HT1080 (cell line): ENCODE data around the gene WDR55. TPM values are rescaled to one million over a fixed set of nuclear protein-coding genes. Genes with fewer than 3 reads are reported as not detected.
"Not testable (repeated sequence)": the region's sequence is repeated elsewhere in the genome, so short reads cannot be mapped to it uniquely, and the experiment has no call there.

ENCODE experiments used
- DNase-seq: peaks from one replicate; pipeline ENCODE4 v3.0.0-alpha.2; 2015; ENCODE audit warnings: low read depth
- total RNA-seq: library from RNA; depleted of rRNA; stranded (reverse); fragments of >200 nt; shearing (Covaris generic); gene quantifications from 2 replicates; pipeline ENCODE4 v1.2.3, GENCODE V29; 2014

WDR55 gene
- total RNA-seq, 1 experiment from 2014 or later = 41.4 TPM

DNA sequence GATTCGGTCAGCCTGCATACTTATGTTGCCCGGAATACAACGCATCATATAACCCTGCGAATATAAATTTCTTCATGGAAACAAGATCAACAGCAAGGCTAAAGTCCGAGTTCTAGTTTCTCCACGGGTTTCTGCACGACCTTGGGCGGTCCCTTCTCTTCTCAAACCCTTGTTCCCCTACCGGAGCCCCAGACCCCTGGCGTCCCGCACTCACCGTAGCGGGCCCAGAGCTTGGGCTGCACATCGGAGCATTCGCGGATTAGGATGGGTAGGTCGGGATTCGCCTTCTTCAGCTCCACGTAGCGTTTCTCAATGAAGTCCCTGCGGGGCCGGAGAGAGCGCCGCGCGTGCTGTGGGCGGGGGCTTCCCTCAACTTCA lies 17.7 kb upstream of the WDR55 start:
- DNase-seq = no peak

DNA sequence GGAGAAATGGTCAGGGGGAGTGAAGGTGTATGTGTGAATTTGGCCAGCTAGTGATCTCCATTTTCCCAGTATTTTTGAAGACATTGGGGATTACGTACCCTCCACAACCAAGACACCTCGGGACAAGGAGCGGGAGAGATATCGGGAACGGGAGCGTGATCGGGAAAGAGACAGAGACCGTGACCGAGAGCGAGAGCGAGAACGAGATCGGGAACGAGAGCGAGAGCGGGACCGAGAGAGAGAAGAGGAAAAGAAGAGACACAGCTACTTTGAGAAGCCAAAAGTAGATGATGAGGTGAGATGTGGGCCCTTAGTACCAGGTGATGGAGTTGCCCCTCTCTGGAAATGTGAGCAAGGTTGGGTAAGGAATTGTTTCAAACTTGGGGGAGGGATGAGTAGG lies 5.8 kb upstream of the WDR55 start:
- DNase-seq = no peak

DNA sequence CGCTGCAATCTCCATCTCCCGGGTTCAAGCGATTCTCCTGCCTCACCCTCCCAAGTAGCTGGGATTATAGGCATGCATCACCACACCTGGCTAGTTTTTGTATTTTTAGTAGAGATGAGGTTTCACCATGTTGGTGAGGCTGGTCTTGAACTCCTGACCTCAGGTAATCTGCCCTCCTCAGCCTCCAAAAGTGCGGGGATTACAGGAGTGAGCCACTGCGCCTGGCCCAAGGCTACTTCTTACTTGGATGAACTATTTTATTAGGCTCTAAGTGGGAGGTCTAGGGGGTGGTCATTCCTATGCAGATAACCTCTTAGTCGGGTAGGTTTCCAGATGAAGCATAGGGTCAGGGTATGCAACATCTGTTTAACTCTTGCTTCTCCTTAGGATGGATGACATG lies 4.3 kb upstream of the WDR55 start:
- not testable (repeated sequence) for DNase-seq

DNA sequence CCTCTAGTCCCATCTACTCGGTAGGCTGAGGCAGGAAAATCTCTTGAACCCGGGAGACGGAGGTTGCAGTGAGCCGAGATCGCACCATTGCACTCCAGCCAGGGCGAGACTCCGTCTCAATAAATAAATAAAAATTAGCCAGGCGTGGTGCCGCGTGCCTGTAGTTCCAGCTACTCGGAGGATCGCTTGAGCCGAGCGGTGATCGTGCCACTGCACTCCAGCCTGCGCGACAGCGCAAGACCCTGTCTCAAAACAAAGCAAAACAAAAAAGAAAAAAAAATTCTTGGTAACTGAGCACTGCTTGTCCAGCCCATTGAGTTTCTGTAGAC lies 710 bp upstream of the WDR55 start:
- DNase-seq = no peak

- not testable (repeated sequence) for DNase-seq
These were observed 6.3 kb downstream of the WDR55 start for GRCh38 chr5:140671035-140671434.

GRCh38 chr5:140671472-140672125 lies 6.9 kb downstream of the WDR55 start:
- DNase-seq = no peak

DNA sequence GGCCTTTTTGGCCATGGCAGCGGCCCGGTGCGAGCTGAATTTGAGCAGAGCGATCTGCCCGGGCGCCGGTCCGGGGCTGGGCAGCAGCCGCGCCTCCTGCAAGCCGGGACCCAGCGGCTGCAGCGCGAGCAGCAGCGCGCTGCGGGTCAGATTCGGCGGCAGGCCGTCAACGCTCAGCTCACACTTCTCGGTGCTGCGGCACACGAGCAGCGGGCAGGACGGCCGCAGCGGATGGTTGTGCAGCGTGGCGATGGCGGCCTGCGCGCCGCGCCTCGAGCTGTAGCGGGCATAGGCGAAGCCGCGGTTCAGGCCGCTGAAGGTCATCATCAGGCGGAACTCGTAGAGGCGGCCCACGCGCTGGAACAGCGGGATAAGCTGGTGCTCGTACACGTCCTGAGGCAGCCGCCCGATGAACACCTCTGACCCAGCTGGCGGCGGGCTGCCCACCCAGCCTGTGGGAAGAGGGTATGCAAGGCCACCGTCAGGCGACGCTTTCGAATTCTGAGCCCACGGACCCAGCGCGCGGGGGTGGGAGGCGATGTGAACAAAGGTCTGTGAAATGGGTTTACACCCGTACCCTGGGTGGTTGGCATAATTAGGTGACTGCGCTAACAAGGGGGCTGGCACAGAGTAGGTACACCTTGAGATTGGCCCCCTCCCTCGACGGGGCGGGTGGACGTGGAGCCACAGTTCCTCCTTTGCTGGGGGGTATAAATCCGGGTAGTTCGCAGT lies 7.9 kb downstream of the WDR55 start:
- no peak for DNase-seq

- DNase-seq = no peak
These were observed 8.7 kb downstream of the WDR55 start, which contains the start of gene DND1 for GRCh38 chr5:140673187-140673976. TSS of gene DND1 (minus strand) at chr5:140673576. CDS start at chr5:140673542, 34 bp downstream.

- DNase-seq = no peak
These were observed 9.5 kb downstream of the WDR55 start for GRCh38 chr5:140674211-140674610.

DNA sequence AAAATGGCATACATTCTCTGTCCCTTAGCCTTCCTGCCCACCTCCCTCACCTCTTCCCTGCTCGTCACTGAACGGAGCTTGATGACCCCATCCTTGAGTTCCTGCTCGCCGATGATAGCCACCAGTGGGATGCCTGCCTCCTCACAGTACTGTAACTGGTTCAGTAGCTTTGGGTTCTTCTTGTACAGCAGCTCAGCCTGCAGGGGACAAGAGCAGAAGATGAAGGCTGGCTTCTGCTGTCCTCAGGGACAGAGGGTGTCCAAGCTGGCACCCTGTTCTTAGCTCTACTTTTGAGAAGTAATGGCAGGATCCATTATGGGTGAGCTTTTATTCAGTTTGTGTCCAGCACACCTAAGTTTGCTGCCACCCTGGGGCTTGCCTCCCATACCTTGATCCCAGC lies 9.9 kb downstream of the WDR55 start:
- no peak for DNase-seq

DNA sequence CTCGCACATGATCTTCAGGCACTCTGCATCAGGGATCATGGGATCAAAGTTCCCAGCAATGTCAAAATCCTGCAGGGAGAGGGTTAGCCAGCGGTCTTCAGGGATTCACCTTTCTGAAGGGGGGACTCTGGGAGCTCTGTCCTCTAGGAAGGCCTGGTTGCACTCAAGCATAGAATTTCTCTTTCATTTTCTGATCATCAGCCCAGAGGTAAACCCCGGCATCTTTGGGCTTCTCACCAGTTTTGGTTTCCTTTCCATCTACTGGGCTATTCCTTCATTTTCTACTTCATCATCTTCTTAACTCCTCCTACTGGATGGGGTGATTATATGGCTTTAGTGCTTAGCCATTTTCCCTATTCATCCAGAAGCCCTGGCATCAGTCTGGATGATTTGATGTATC lies 13.2 kb downstream of the WDR55 start:
- DNase-seq = no peak

GRCh38 chr5:140678993-140679392 lies 14.3 kb downstream of the WDR55 start:
- DNase-seq = no peak

- no peak for DNase-seq
These were observed 25.8 kb downstream of the WDR55 start for GRCh38 chr5:140690376-140690932.

DNA sequence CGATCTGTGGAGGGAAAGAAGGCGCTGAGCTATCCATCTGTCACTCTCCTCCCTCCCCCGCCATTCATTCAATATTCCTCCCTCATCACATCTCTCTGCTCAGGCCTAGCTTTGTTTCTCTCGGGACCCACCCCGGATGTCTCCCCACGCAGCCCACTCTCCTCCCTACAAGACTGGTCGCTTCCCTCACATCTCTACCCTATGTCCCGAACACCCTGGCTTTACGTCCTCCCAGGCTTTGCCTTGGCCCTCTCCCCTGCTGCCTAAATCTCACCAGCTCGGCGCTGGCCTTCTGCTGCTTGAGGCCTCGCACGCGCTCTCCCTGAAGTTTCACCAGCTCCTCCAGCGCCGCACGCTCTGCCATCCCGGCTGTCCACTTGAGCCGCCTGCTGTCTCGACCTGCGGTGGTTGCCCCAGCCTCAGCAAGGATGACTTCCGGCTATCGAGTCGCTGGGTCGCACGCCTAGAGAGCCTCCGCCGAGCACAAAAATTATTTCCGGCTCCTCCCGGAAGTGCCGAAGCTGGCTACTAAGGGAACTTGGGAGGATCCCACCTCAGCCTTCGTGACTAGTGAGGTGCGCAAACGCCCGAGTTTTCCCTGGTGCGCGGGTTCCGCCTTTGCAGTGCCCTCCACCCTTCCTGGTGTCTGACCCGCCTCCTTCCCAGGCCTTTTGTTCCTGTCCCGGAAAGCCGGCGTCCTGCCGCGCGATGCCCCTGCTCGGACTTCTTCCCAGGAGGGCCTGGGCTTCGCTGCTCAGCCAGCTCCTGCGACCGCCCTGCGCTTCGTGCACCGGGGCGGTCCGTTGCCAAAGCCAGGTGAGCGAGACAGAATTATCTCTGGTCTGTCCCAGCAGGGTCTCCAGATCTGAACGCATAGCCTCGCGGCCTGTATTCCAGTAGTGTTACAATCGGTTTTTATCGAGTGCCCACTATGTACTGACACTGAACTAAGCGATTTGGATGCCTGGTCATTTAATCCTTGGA lies 26.5 kb downstream of the WDR55 start, which contains the start of the genes HARS1 and HARS2:
Gene HARS1, minus strand, starts transcription at position 430 of the 984 bp plus-strand sequence. Its CDS starts 66 bp downstream, at position 364.
Gene HARS2, plus strand, starts transcription at position 515 of the 984 bp plus-strand sequence. Its CDS starts 194 bp downstream, at position 709.
- DNase-seq = peak; percentile 98

DNA sequence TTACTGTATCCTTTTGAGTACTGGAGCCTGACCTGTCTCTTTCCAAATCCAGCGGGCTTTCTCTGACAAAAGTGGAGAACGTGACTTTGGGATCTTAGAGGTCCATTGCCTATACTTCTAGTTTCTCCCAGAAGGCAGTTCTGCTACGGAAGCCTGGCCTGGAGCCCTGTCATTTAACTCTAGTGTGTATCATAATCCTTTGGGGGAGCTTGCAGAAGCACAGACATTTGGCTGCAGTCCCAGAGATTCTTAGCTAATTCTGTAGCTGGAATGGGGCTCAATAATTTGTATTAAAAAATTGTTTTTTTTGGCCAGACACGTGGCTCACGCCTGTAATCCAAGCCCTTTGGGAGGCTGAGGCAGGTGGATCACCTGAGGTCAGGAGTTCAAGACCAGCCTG lies 29.6 kb downstream of the WDR55 start:
- DNase-seq = no peak

- DNase-seq = no peak
These were observed 32.3 kb downstream of the WDR55 start for GRCh38 chr5:140696891-140697492.

- DNase-seq = peak; percentile 94
These were observed 35.8 kb downstream of the WDR55 start, which contains the start of gene ZMAT2 for GRCh38 chr5:140700177-140701144. TSS of gene ZMAT2 (plus strand) at chr5:140700447. CDS start at chr5:140700461, 14 bp downstream.

GRCh38 chr5:140707812-140708211 lies 43.1 kb downstream of the WDR55 start:
- no peak for DNase-seq

- DNase-seq = not testable (repeated sequence)
These were observed 44.1 kb downstream of the WDR55 start for GRCh38 chr5:140708787-140709186.
